HG02852 (cell line): ENCODE results near the gene CLEC4M.
"Not testable (repeated sequence)": the region's sequence is repeated elsewhere in the genome, so short reads cannot be mapped to it uniquely, and the experiment has no call there.

Experiments
- ATAC-seq: cut with Tn5 transposase; IDR thresholded peaks from one replicate; pipeline ENCODE4 v1.9.1; 2021; ENCODE audit warnings: mild to moderate bottlenecking, moderate library complexity; ENCODE audit not compliant: unreplicated experiment

Gene CLEC4M

DNA sequence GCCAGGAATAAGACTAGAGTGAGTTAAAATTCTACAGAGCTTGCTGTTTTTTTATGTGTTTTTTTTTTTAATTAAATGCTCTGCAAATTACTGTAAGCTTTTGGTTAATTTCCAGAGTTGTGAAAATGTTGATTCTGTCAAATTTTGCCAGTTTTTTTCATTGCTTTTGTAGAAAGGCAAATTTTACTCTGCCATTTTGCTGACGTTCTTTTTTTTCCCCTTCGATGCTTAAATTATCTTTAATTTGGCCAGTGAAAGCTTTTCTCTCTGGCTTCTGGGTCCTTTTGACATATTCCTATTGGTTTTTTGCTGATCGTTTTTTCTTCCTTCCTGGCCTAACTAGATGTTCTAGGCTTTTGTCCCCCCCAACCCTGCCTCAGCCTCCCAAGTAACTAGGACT is 43.2 kb downstream of the CLEC4M start:
- ATAC-seq, result no peak

DNA sequence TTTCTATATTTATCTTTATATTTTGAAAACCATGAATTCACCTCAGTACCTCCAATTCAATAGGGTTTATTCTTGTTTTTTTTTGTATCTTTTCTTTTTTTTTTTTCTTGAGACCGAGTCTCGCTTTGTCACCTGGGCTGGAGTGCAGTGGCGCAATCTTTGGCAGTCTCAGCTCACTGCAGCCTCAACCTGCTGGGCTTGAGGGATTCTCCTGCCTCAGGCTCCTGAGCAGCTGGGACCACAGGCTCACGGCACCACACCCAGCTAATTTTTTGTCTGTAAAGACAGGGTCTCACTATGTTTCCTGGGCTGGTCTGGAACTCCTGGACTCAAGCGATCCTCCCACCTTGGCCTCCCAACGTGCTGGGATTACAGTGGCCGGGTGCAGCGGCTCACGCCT is 43.8 kb downstream of the CLEC4M start:
- ATAC-seq, result no peak

DNA sequence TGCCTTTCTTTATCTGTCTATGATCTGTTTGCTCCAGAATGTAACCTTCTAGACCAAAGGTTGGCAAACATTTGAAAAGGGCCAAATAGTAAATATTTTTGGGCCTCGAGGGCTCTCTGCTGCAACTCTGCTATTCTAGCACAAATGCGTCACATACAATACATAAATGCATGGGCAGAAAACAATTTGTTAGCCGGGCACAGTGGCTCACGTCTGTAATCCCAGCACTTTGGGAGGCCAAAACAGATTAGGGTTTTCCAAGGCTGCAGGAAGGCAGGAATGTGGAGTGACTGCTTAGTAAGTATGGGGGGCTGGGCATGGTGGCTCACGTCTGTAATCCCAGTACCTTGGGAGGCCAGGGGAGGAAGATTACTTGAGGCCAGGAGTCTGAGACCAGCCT is 45.1 kb downstream of the CLEC4M start:
- no peak for ATAC-seq

DNA sequence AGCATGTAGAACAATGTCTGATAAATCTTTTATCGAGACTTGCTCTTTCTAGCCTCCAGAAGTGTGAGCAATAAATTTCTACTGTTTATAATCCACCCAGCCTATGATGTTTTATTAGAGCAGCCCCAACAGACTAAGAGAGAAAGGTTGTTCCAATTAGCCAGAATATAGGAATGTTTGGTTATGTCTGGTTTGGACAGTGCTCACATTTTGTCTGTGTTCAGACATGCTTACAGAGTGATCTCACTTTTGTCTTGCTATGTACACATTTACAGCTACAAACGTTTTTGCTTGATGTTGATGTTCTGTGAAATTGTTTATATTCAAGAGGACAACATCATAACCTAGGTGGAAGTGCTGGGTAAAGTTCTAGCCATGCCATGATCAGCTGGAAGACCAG is 48.9 kb downstream of the CLEC4M start:
- no peak for ATAC-seq

DNA sequence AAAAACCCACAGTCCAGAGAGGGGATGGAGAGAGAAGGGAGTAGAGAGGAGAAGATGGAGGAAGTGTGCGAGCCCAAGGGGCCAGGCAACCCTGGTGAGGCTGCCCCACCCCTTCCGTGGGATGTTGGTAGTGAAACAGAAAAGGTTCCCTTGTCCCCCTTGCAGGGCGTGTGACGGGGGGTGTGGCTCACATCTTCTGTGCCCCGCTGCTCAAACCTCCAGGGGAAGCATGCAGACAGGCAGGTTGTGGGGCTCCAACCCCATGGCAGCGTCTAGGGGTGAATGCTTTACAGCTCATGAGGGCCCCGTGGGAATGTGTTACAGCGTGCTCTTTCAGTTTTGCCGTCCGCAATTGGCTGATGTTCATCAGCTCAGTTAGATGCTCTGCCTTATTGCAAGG is 52.3 kb downstream of the CLEC4M start:
- no peak for ATAC-seq

DNA sequence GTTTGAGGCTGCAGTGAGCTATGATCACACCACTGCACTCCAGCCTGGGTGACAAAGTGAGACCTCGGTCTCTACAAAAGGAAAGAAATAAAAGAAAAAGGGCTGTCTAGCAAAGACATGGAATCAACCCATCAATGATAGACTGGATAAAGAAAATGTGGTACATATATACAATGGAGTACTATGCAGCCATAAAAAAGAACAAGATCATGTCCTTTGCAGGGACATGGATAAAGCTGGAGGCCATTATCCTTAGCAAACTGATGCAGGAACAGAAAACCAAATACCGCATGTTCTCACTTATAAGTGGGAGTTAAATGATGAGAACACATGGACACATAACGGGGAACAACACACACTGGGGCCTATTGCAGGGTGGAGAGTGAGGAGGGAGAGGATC is 53.0 kb downstream of the CLEC4M start:
- ATAC-seq, result not testable (repeated sequence)

DNA sequence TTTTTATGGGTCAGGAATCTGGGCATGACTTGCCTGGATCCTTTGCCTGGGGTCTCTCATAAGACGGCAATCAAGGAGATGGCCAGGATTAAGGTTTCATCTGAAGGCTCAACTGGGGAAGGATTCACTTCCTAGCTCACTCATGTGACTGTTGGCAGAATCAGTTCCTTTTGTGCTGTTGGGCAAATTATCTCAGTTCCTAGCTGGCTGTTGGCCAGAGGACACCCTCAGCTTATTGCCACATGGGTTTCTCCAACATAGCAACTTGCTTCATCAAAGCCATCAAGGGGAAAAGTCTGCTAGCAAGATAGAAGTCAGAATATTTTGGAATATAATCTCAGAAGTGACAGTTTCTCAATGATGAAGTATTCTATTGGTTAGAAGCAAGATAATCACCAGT is 54.8 kb downstream of the CLEC4M start:
- ATAC-seq, result no peak

DNA sequence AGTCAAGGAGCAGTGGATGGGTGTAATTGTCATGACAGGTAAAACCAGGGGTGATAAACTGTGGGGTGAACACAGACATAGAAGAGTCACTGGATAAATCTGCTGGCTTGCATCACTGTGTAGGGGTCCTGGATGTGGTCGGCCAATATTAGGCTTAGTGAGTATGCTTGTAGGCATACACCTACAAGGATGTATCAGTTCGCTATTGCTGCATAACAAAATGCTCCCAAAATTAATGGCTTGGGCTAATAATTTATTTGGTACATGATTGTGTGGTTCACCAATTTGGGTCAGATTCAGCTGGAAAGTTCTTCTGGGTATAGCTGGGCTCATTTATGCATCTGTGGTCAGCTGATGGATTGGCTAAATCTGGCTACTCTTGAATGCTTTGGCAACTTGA is 55.8 kb downstream of the CLEC4M start:
- no peak for ATAC-seq
